ENCODE data around the gene WDFY4. TPM values are rescaled to one million over a fixed set of nuclear protein-coding genes. Genes with fewer than 3 reads are reported as not detected.

WDFY4 gene
- total and polyA plus RNA-seq, 2 experiments from 2014 or later, result 0.14 TPM; not detected in 1

DNA sequence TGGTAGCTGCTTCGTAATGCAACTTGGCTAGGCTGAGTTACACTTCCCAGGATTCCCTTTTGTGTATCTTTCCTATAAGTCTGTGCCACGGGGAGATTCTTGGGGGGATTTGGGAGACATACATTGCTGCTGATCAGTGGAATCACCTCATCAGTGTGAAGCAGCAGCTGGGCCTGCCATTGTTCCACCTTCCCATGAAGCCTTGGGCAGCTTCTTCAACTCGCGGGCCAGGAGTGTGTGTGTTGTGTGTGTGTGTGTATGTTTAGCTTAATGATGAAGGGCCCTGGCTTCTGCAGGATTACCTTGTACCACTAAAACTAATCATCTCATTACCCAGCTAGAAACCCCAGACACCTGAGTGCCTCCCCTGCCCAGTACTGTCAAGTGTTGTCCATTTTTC, 46.5 kb upstream of the WDFY4 start:
- Histone ChIP-seq H3K27me3 (ENCODE audit: insufficient read depth) (no peaks in the 10 kb centered on the region), H3K4me3 (no peak overlapping the region), H3K36me3 (ENCODE audit: insufficient read depth) (no peaks in the 10 kb centered on the region), H3K4me1 (ENCODE audit: insufficient read depth) (no peaks in the 10 kb centered on the region), H3K27ac (ENCODE audit: low read depth) (no peak overlapping the region), H3K9me2 (ENCODE audit: insufficient read depth) (no peaks in the 10 kb centered on the region), H2AFZ (no peak overlapping the region), H3K79me2 (replicated peaks; ENCODE audit: insufficient read depth) (no peaks in the 10 kb centered on the region), H3K4me2 (no peak overlapping the region), H3F3A (replicated peaks; ENCODE audit: low read depth) (no peaks in the 10 kb centered on the region), H4K20me1 (replicated peaks; ENCODE audit: insufficient read depth) (no peaks in the 10 kb centered on the region)
- Mint-ChIP-seq H3K4me3 (no peak overlapping the region), H3K9me3 (peaks cover 17% of the 10 kb centered on the region), H3K36me3 (ENCODE audit: low read depth) (no peaks in the 10 kb centered on the region), H3K4me1 (no peaks in the 10 kb centered on the region; the same call in 2 of the 3 replicates), H3K27me3 (ENCODE audit: insufficient read depth, low read depth, poor library complexity) (peaks cover 3% of the 10 kb centered on the region), H3K27ac (no peak overlapping the region)
- ATAC-seq (no peak), DNase-seq (ENCODE audit: low spot score) (no peak)
- TF ChIP-seq NANOG (IDR thresholded peaks at IDR 0.05; ENCODE audit: borderline replicate concordance), result no peak
- TF ChIP-seq ZNF462 (CRISPR knock-in tag; IDR thresholded peaks at IDR 0.05), result no peak
- no peak for TF ChIP-seq POLR2AphosphoS5 (IDR thresholded peaks at IDR 0.05; ENCODE audit: low read depth)
- TF ChIP-seq CREB1 (CRISPR knock-in tag; IDR thresholded peaks at IDR 0.05; ENCODE audit: low read depth), result no peak
- TF ChIP-seq, protein P1, sequence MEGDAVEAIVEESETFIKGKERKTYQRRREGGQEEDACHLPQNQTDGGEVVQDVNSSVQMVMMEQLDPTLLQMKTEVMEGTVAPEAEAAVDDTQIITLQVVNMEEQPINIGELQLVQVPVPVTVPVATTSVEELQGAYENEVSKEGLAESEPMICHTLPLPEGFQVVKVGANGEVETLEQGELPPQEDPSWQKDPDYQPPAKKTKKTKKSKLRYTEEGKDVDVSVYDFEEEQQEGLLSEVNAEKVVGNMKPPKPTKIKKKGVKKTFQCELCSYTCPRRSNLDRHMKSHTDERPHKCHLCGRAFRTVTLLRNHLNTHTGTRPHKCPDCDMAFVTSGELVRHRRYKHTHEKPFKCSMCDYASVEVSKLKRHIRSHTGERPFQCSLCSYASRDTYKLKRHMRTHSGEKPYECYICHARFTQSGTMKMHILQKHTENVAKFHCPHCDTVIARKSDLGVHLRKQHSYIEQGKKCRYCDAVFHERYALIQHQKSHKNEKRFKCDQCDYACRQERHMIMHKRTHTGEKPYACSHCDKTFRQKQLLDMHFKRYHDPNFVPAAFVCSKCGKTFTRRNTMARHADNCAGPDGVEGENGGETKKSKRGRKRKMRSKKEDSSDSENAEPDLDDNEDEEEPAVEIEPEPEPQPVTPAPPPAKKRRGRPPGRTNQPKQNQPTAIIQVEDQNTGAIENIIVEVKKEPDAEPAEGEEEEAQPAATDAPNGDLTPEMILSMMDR (conservative IDR thresholded peaks at IDR 0.05; ENCODE audit: low read depth in 2 of 2), result no peak
- TF ChIP-seq ETS1 (IDR thresholded peaks at IDR 0.05), result no peak
- TF ChIP-seq STAT1 (IDR thresholded peaks at IDR 0.05; ENCODE audit: unreplicated experiment), result no peak
- no peak for TF ChIP-seq REST (IDR thresholded peaks at IDR 0.05; ENCODE audit: unreplicated experiment)
- TF ChIP-seq ZNF114 (CRISPR knock-in tag; IDR thresholded peaks at IDR 0.05), result no peak
- TF ChIP-seq JUNB (IDR thresholded peaks at IDR 0.05; ENCODE audit: unreplicated experiment), result no peak
- no peak for TF ChIP-seq EZH2phosphoT487 (IDR thresholded peaks at IDR 0.05; ENCODE audit: unreplicated experiment)
- no peak for TF ChIP-seq ZNF331 (CRISPR knock-in tag; IDR thresholded peaks at IDR 0.05; ENCODE audit: low read depth)
- no peak for TF ChIP-seq EZH2 (IDR thresholded peaks at IDR 0.05; ENCODE audit: low read depth, unreplicated experiment)
